Nasal cavity respiratory epithelium epithelial cell of viscerocranial mucosa (primary cell): Measurements from ENCODE around the gene HOXD12. TPM values are rescaled to one million over a fixed set of nuclear protein-coding genes. Genes with fewer than 3 reads are reported as not detected.

ENCODE experiments used
- total RNA-seq: library from RNA; depleted of rRNA; stranded (reverse); fragments of >200 nt; gene quantifications from 2 replicates; pipeline ENCODE4 v1.2.3, GENCODE V29; 2014

The HOXD12 gene
- total RNA-seq: not detected in 2 replicates

GRCh38 chr2:176099728-176100546 lies at the start of gene HOXD12:
Gene HOXD12, plus strand, starts transcription at chr2:176099795. Its CDS starts 7 bp downstream, at chr2:176099802.

GRCh38 chr2:176083796-176084261 lies 15.8 kb upstream of the HOXD12 start, which contains the start of gene EVX2:
Gene EVX2, minus strand, starts transcription at chr2:176083962. Its CDS starts 186 bp downstream, at chr2:176083776.

GRCh38 chr2:176092270-176093144 lies 7.1 kb upstream of the HOXD12 start, which contains the start of gene HOXD13:
Gene HOXD13, plus strand, starts transcription at chr2:176092721. Its CDS starts 170 bp downstream, at chr2:176092891.

GRCh38 chr2:176106581-176107539 lies 7.3 kb downstream of the HOXD12 start, which contains the start of gene HOXD11:
Gene HOXD11, plus strand, starts transcription at chr2:176107280. Its CDS starts 76 bp downstream, at chr2:176107356.

GRCh38 chr2:176115883-176116813 lies 16.6 kb downstream of the HOXD12 start, which contains the start of gene HOXD10:
Gene HOXD10, plus strand, starts transcription at chr2:176116778. Its CDS starts 56 bp downstream, at chr2:176116834.

GRCh38 chr2:176122683-176123410 lies 23.3 kb downstream of the HOXD12 start, which contains the start of gene HOXD9:
Gene HOXD9, plus strand, starts transcription at chr2:176122719. Its CDS starts 50 bp downstream, at chr2:176122769.

GRCh38 chr2:176128982-176129796 lies 29.6 kb downstream of the HOXD12 start, which contains the start of gene HOXD8:
Gene HOXD8, plus strand, starts transcription at chr2:176129705. Its CDS starts 662 bp downstream, at chr2:176130367.

GRCh38 chr2:176151442-176152287 lies 52.1 kb downstream of the HOXD12 start, which contains the start of gene HOXD4:
Gene HOXD4, plus strand, starts transcription at chr2:176151550. Its CDS starts 84 bp downstream, at chr2:176151634.

Other genes starting within 250 kb of the HOXD12 start
- gene LNPK, start 97.5 kb upstream of the HOXD12 start, total RNA-seq: 17.4 and 35.1 TPM in 2 replicates
- not detected in 2 replicates for gene EVX2, start 15.8 kb upstream of the HOXD12 start, total RNA-seq
- not detected in 2 replicates for gene HOXD13, start 7.1 kb upstream of the HOXD12 start, total RNA-seq
- not detected in 2 replicates for gene HOXD11, start 7.5 kb downstream of the HOXD12 start, total RNA-seq
- gene HOXD10, start 17.0 kb downstream of the HOXD12 start, total RNA-seq: not detected in 2 replicates
- gene HOXD9, start 22.9 kb downstream of the HOXD12 start, total RNA-seq: not detected in 2 replicates
- not detected in 2 replicates for gene HOXD8, start 29.9 kb downstream of the HOXD12 start, total RNA-seq
- gene HOXD4, start 51.8 kb downstream of the HOXD12 start, total RNA-seq: not detected in 2 replicates
- not detected in 2 replicates for gene HOXD3, start 57.5 kb downstream of the HOXD12 start, total RNA-seq
- not detected in 2 replicates for gene HOXD1, start 88.9 kb downstream of the HOXD12 start, total RNA-seq
- gene MTX2, start 169.6 kb downstream of the HOXD12 start, total RNA-seq: 27.0 and 31.5 TPM in 2 replicates